Endothelial cell of umbilical vein (primary cell): ENCODE measurements around the gene RAB31. TPM values are rescaled to one million over a fixed set of nuclear protein-coding genes. Genes with fewer than 3 reads are reported as not detected.

Experiments used
- BruUV-seq: library from RNA; stranded (reverse); fragments of 400-500 nt; replicated peaks from 2 replicates; lab custom pipeline; 2021; lab: Mats Ljungman, UMichigan
- CTCF ChIA-PET: fragments of 300-600, 350-600 bp; sonication (Branson Sonifier 250); formaldehyde crosslinking; loops from one replicate; lab custom pipeline; 2021; ENCODE audit warnings: antibody characterized with exemption, inconsistent platforms; lab: Charles Lee
- POLR2A ChIA-PET: fragments of 300-600, 350-600 bp; sonication (Branson Sonifier 250); formaldehyde crosslinking; loops from one replicate; lab custom pipeline; 2021; ENCODE audit warnings: antibody characterized with exemption, inconsistent platforms; lab: Charles Lee
- DNase-seq: peaks from one replicate; pipeline ENCODE4 v3.0.0-alpha.2; 2011; ENCODE audit warnings: low read depth, low spot score
- FAIRE-seq: peaks from 2 replicates; lab custom pipeline; 2011; peaks lifted over from hg19 to GRCh38; lab: Jason Lieb, UNC
- H2AFZ ChIP-seq: 2 replicates; pipeline ENCODE4 v1.6.0; 2012; ENCODE audit warnings: low read depth, low read length, control low read depth, inconsistent platforms
- H3K27ac ChIP-seq: 2 replicates; pipeline ENCODE4 v1.5.1; 2011; ENCODE audit warnings: low read depth, mild to moderate bottlenecking, control low read depth, low read length, moderate library complexity; ENCODE audit not compliant: insufficient read depth
- H3K27me3 ChIP-seq, 2 experiments: 2 replicates each; pipeline versions ENCODE4 v1.6.0 to v1.6.1; 2011; ENCODE audit warnings: low read length in 2 of 2, mixed read lengths in 1 of 2; ENCODE audit not compliant: control insufficient read depth in 2 of 2, insufficient read depth in 2 of 2
- H3K36me3 ChIP-seq, 2 experiments: 2 replicates in 1 of 2; 3 replicates in 1 of 2; pipeline ENCODE4 v1.5.1; 2011; ENCODE audit warnings: low read length in 2 of 2, mild to moderate bottlenecking in 1 of 2, moderate library complexity in 1 of 2; ENCODE audit not compliant: control insufficient read depth in 2 of 2, insufficient read depth in 2 of 2; ENCODE audit errors: extremely low read depth in 1 of 2
- H3K4me1 ChIP-seq: 3 replicates; pipeline ENCODE4 v1.5.1; 2011; ENCODE audit warnings: mild to moderate bottlenecking, low read length; ENCODE audit not compliant: control insufficient read depth, insufficient read depth; ENCODE audit errors: extremely low read depth
- H3K4me2 ChIP-seq: 2 replicates; pipeline ENCODE4 v1.6.1; 2011; ENCODE audit warnings: low read length, control low read depth, mixed read lengths; ENCODE audit not compliant: insufficient read depth
- H3K4me3 ChIP-seq, 3 experiments: fragments of 200-600 bp in 1 of 3; sonication (generic), shearing (Covaris generic) in 1 of 3; replicated peaks in 1 of 3; 2 replicates each; pipeline ENCODE4 v1.5.1; 2011 to 2016; ENCODE audit warnings: control low read depth in 3 of 3, low read length in 3 of 3, mild to moderate bottlenecking in 2 of 3, inconsistent platforms in 1 of 3, low read depth in 1 of 3, moderate library complexity in 1 of 3; ENCODE audit not compliant: insufficient read depth in 1 of 3
- H3K79me2 ChIP-seq: 2 replicates; pipeline ENCODE4 v1.6.0; 2012; ENCODE audit warnings: low read length, inconsistent platforms; ENCODE audit not compliant: control insufficient read depth, insufficient read depth
- H3K9ac ChIP-seq: replicated peaks from 2 replicates; pipeline ENCODE3; 2011; ENCODE audit warnings: low read length, control low read depth; ENCODE audit not compliant: insufficient read depth; ENCODE audit errors: extremely low read depth
- H3K9me1 ChIP-seq: replicated peaks from 3 replicates; pipeline ENCODE4 v1.6.0; 2011; ENCODE audit warnings: mild to moderate bottlenecking, low read length; ENCODE audit not compliant: control insufficient read depth, insufficient read depth; ENCODE audit errors: extremely low read depth
- H3K9me3 ChIP-seq: replicated peaks from 2 replicates; pipeline ENCODE4 v1.5.1; 2012; ENCODE audit warnings: low read length, inconsistent platforms; ENCODE audit not compliant: control insufficient read depth, insufficient read depth
- H4K20me1 ChIP-seq: replicated peaks from 2 replicates; pipeline ENCODE3; 2011; ENCODE audit warnings: mild to moderate bottlenecking, low read length; ENCODE audit not compliant: control insufficient read depth, insufficient read depth; ENCODE audit errors: extremely low read depth
- EZH2 ChIP-seq: IDR thresholded peaks from 2 replicates; pipeline ENCODE4 v1.6.1; 2012; ENCODE audit warnings: borderline replicate concordance, low read depth, mild to moderate bottlenecking, moderate library complexity, low read length, inconsistent platforms; ENCODE audit not compliant: severe bottlenecking
- FOS ChIP-seq: IDR thresholded peaks from 2 replicates; pipeline ENCODE4 v1.6.1; 2011; ENCODE audit warnings: mild to moderate bottlenecking, low read length, moderate library complexity, borderline replicate concordance; ENCODE audit not compliant: insufficient read depth
- GATA2 ChIP-seq: IDR thresholded peaks from 2 replicates; pipeline ENCODE4 v1.7.0; 2011; ENCODE audit warnings: low read depth, mild to moderate bottlenecking, moderate library complexity, mixed read lengths, low read length; ENCODE audit not compliant: insufficient read length, insufficient read depth
- JUN ChIP-seq: IDR thresholded peaks from 2 replicates; pipeline ENCODE4 v1.6.1; 2011; ENCODE audit warnings: borderline replicate concordance, low read depth; ENCODE audit not compliant: insufficient read length, insufficient read depth
- MYC ChIP-seq: IDR thresholded peaks from one replicate; pipeline ENCODE4 v1.6.1; 2011; ENCODE audit warnings: mild to moderate bottlenecking, low read depth, low read length
- POLR2A ChIP-seq: IDR thresholded peaks from 2 replicates; pipeline ENCODE4 v1.6.1; 2012; ENCODE audit warnings: low read depth, mild to moderate bottlenecking, control low read depth, low read length
- POLR2AphosphoS5 ChIP-seq: IDR thresholded peaks from 2 replicates; pipeline ENCODE4 v1.6.1; 2012; ENCODE audit warnings: low read depth, mild to moderate bottlenecking, control low read depth, low read length, moderate library complexity; ENCODE audit not compliant: insufficient read depth
- dilution Hi-C: fragments of 300-500 bp; cut with MboI; formaldehyde crosslinking; loops from one replicate; pipeline ENCODE4 v1.15.0; 2019; ENCODE audit warnings: low sequenced_read_pairs; ENCODE audit not compliant: extremely low pct_ligation_motif_present
- intact Hi-C: fragments of 100-400 bp; cut with micrococcal nuclease; formaldehyde crosslinking; loops from one replicate; pipeline ENCODE4 v1.10.0; 2022
- polyA plus RNA-seq, 4 experiments: library from polyadenylated mRNA; depleted of rRNA in 3 of 4; stranded (reverse) in 3 of 4; unstranded in 1 of 4; fragments of >200 nt; gene quantifications; 2 replicates each; pipeline versions ENCODE4 v1.2.1 to v1.2.3, GENCODE V29; 2011 to 2012; ENCODE audit warnings: missing spikeins in 1 of 4
- total RNA-seq: library from RNA; stranded (reverse); gene quantifications from 2 replicates; pipeline ENCODE4 v1.2.3, GENCODE V29; 2021
- TF ChIP-seq, protein P1 (sequence below), 2 donors: IDR thresholded peaks; 1 replicate in 1 of 2; 2 replicates in 1 of 2; pipeline ENCODE4 v1.5.1; 2011; ENCODE audit warnings: low read length in 2 of 2, mild to moderate bottlenecking in 2 of 2, moderate library complexity in 2 of 2, control low read depth in 1 of 2, inconsistent platforms in 1 of 2, low read depth in 1 of 2; ENCODE audit not compliant: insufficient read depth in 1 of 2; ENCODE audit errors: extremely low read depth in 1 of 2
- TF ChIP-seq, protein P2 (sequence below): IDR thresholded peaks from 2 replicates; pipeline ENCODE4 v1.6.1; 2011; ENCODE audit not compliant: insufficient read depth, insufficient read length

Gene RAB31
- total and polyA plus RNA-seq, 2 donors (not counting 3 experiments of a cell fraction or from before 2014, with no cell fraction given): 30.5 TPM

DNA sequence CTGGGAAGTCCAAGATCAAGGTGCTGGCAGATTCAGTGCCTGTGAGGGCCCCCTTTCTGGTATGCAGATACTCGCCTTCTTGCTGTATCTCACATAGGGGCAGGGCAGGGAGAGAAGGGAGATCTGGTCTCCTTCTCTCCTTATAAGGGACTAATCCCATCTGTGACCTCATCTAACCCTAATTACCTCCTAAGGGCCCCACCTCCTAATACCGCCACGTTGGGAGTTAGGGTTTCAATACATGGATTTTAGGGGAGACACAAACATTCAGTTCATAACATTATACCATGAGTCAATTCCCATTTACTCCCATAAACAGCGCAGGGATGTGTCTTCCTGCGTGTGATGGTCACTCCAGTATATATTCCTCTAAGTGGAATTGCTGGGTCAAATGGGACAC is 103.9 kb downstream of the RAB31 start:
- Histone ChIP-seq H3K4me2 (no peak overlapping the region), H3K9ac (no peak overlapping the region), H3K9me3 (no peaks in the 10 kb centered on the region), H4K20me1 (no peaks in the 10 kb centered on the region), H3K27ac (no peak overlapping the region), H3K9me1 (no peaks in the 10 kb centered on the region), H3K36me3 (peaks cover 0 to 2% of the 10 kb centered on the region in 2 experiments), H3K79me2 (no peaks in the 10 kb centered on the region), H3K27me3 (no peaks in the 10 kb centered on the region), H3K4me1 (peaks cover 7% of the 10 kb centered on the region), H3K4me3 (no peak overlapping the region), H2AFZ (no peak overlapping the region)
- no TSS peak for BruUV-seq
- DNase-seq (no peak), FAIRE-seq (no peak)
- intact Hi-C loops (no loop called here), dilution Hi-C loops (no loop called here)
- ChIA-PET POLR2A (no interaction called here), CTCF (no interaction called here)
- TF ChIP-seq MYC (no peak), GATA2 (no peak), POLR2AphosphoS5 (no peak), POLR2A (no peak), EZH2 (no peak), FOS (no peak), JUN (no peak)
- TF ChIP-seq, protein P1, sequence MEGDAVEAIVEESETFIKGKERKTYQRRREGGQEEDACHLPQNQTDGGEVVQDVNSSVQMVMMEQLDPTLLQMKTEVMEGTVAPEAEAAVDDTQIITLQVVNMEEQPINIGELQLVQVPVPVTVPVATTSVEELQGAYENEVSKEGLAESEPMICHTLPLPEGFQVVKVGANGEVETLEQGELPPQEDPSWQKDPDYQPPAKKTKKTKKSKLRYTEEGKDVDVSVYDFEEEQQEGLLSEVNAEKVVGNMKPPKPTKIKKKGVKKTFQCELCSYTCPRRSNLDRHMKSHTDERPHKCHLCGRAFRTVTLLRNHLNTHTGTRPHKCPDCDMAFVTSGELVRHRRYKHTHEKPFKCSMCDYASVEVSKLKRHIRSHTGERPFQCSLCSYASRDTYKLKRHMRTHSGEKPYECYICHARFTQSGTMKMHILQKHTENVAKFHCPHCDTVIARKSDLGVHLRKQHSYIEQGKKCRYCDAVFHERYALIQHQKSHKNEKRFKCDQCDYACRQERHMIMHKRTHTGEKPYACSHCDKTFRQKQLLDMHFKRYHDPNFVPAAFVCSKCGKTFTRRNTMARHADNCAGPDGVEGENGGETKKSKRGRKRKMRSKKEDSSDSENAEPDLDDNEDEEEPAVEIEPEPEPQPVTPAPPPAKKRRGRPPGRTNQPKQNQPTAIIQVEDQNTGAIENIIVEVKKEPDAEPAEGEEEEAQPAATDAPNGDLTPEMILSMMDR (IDR thresholded peaks at IDR 0.05; ENCODE audit: extremely low read depth in 1 of 2, insufficient read depth in 1 of 2, low read depth in 1 of 2, low read length in 2 of 2): no peak
- TF ChIP-seq, protein P2, sequence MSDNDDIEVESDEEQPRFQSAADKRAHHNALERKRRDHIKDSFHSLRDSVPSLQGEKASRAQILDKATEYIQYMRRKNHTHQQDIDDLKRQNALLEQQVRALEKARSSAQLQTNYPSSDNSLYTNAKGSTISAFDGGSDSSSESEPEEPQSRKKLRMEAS: no peak
